GM23338 (cell line): ENCODE measurements around the gene SMIM43. TPM values are rescaled to one million over a fixed set of nuclear protein-coding genes. Genes with fewer than 3 reads are reported as not detected.
"Not testable (repeated sequence)": the region's sequence is repeated elsewhere in the genome, so short reads cannot be mapped to it uniquely, and the experiment has no call there.

Experiments used
- ATAC-seq: fragments of 200-7000 bp; cut with Tn5 transposase; 3 replicates; pipeline ENCODE4 v1.9.1; 2020
- DNase-seq: peaks from one replicate; pipeline ENCODE4 v3.0.0-alpha.2; 2015; ENCODE audit warnings: low spot score
- H2AFZ ChIP-seq: fragments of 200-600 bp; sonication (generic); 2 replicates; pipeline ENCODE4 v1.8.0; 2016; ENCODE audit warnings: antibody characterized with exemption, mild to moderate bottlenecking, moderate library complexity
- H3F3A ChIP-seq: fragments of 200-600 bp; sonication (generic); replicated peaks from 2 replicates; pipeline ENCODE4 v1.8.0; 2017; ENCODE audit warnings: antibody characterized with exemption, mixed run types, low read depth
- H3K27ac ChIP-seq: fragments of 200-600 bp; sonication (generic); 2 replicates; pipeline ENCODE4 v1.6.1; 2016; ENCODE audit warnings: low read depth
- H3K27me3 ChIP-seq: fragments of 200-600 bp; sonication (generic); 2 replicates; pipeline ENCODE4 v1.8.0; 2016; ENCODE audit warnings: mild to moderate bottlenecking, mixed run types, moderate library complexity; ENCODE audit not compliant: insufficient read depth
- H3K36me3 ChIP-seq: fragments of 200-600 bp; sonication (generic); 2 replicates; pipeline ENCODE4 v1.8.0; 2016; ENCODE audit warnings: mild to moderate bottlenecking; ENCODE audit not compliant: insufficient read depth
- H3K4me1 ChIP-seq: fragments of 200-600 bp; sonication (generic); 2 replicates; pipeline ENCODE4 v1.8.0; 2016; ENCODE audit warnings: mild to moderate bottlenecking, moderate library complexity; ENCODE audit not compliant: insufficient read depth
- H3K4me2 ChIP-seq: fragments of 200-600 bp; sonication (generic); 2 replicates; pipeline ENCODE4 v1.7.1; 2017; ENCODE audit warnings: mixed run types
- H3K4me3 ChIP-seq: fragments of 200-600 bp; sonication (generic); 2 replicates; pipeline ENCODE4 v1.6.1; 2016; ENCODE audit warnings: mixed run types
- H3K79me2 ChIP-seq: fragments of 200-600 bp; sonication (generic); replicated peaks from 2 replicates; pipeline ENCODE4 v1.8.0; 2017; ENCODE audit warnings: mild to moderate bottlenecking; ENCODE audit not compliant: insufficient read depth
- H3K9me2 ChIP-seq: fragments of 200-600 bp; sonication (generic); 2 replicates; pipeline ENCODE4 v1.8.0; 2017; ENCODE audit not compliant: insufficient read depth
- H4K20me1 ChIP-seq: fragments of 200-600 bp; sonication (generic); replicated peaks from 2 replicates; pipeline ENCODE4 v1.8.0; 2017; ENCODE audit warnings: mild to moderate bottlenecking; ENCODE audit not compliant: insufficient read depth
- H3K27ac Mint-ChIP-seq: 2 replicates; pipeline ENCODE4 v1.8.0; 2020; ENCODE audit warnings: inconsistent platforms, mild to moderate bottlenecking, moderate library complexity, mixed read lengths
- H3K27me3 Mint-ChIP-seq: 3 replicates; pipeline ENCODE4 v1.8.0; 2022; ENCODE audit warnings: low read depth, mild to moderate bottlenecking, moderate library complexity, mixed read lengths, inconsistent platforms; ENCODE audit not compliant: insufficient read depth, poor library complexity
- H3K36me3 Mint-ChIP-seq: 3 replicates; pipeline ENCODE4 v1.8.0; 2021; ENCODE audit warnings: low read depth, mild to moderate bottlenecking, inconsistent platforms, moderate library complexity, mixed read lengths
- H3K4me1 Mint-ChIP-seq: 3 replicates; pipeline ENCODE4 v1.8.0; 2020; ENCODE audit warnings: mild to moderate bottlenecking, inconsistent platforms, mixed read lengths
- H3K4me3 Mint-ChIP-seq: 3 replicates; pipeline ENCODE4 v1.8.0; 2021; ENCODE audit warnings: moderate library complexity, mild to moderate bottlenecking, inconsistent platforms, mixed read lengths
- H3K9me3 Mint-ChIP-seq: 3 replicates; pipeline ENCODE4 v1.8.0; 2020; ENCODE audit warnings: moderate library complexity, mild to moderate bottlenecking, inconsistent platforms, mixed read lengths
- CTCF ChIP-seq, 2 experiments: fragments of 200-600 bp in 1 of 2; sonication (generic) in 1 of 2; conservative IDR thresholded peaks; 2 replicates each; pipeline versions ENCODE4 v1.5.1 to v1.6.1; 2016 to 2017; ENCODE audit warnings: antibody characterized with exemption in 2 of 2, low read depth in 2 of 2, mild to moderate bottlenecking in 2 of 2, moderate library complexity in 1 of 2
- ZNF462 ChIP-seq: fragments of 250-450 bp; sonication (Bioruptor Pico); IDR thresholded peaks from 2 replicates; pipeline ENCODE4 v1.5.0; 2020; ENCODE audit warnings: mild to moderate bottlenecking, moderate library complexity
- polyA plus RNA-seq: library from polyadenylated mRNA; unstranded; fragments of >200 nt; fragmentation: Nextera tagmentation; extraction: Ambion mirVana; gene quantifications from 2 replicates; pipeline ENCODE4 v1.2.1, GENCODE V29; 2016
- total RNA-seq: library from RNA; depleted of rRNA; stranded (reverse); fragments of >200 nt; shearing (Covaris generic); gene quantifications from 2 replicates; pipeline ENCODE4 v1.2.3, GENCODE V29; 2014

Gene SMIM43
- total and polyA plus RNA-seq, 2 experiments from 2014 or later: 0.26 to 0.56 TPM

GRCh38 chr4:121758925-121759568 is 5.9 kb downstream of the SMIM43 start (continued):
- no peak for TF ChIP-seq ZNF462 (CRISPR knock-in tag)
- TF ChIP-seq CTCF (conservative IDR thresholded peaks at IDR 0.05; ENCODE audit: low read depth in 2 of 2): no peak

- not testable (repeated sequence) for H3K36me3 Mint-ChIP-seq, H3K4me3 Mint-ChIP-seq
These were observed 12.8 kb downstream of the SMIM43 start for GRCh38 chr4:121752142-121752541.

More at GRCh38 chr4:121752142-121752541, 12.8 kb downstream of the SMIM43 start:
- not testable (repeated sequence) for H3K4me3 ChIP-seq, H3K36me3 ChIP-seq, H3K27ac Mint-ChIP-seq, H3K4me2 ChIP-seq, H3K27ac ChIP-seq, H3K79me2 ChIP-seq, H4K20me1 ChIP-seq, H3K9me2 ChIP-seq, H3F3A ChIP-seq, DNase-seq, H2AFZ ChIP-seq, ATAC-seq, H3K9me3 Mint-ChIP-seq
- Histone ChIP-seq H3K4me1 (peaks cover 20% of the 10 kb centered on the region), H3K27me3 (peaks cover 60% of the 10 kb centered on the region)
- Mint-ChIP-seq H3K27me3 (peaks cover 45% of the 10 kb centered on the region), H3K4me1 (peaks cover 15% of the 10 kb centered on the region)
